ENCODE measurements around the gene SLITRK3.

SLITRK3 gene

GRCh38 chr3:165206454-165207266 lies 10.5 kb upstream of the SLITRK3 start:
- peak; percentile 67 for DNase-seq (ENCODE audit: low read depth)
- no peak overlapping the region for H3K4me3 ChIP-seq (ENCODE audit: low read depth, low read length)

GRCh38 chr3:165204445-165204844 lies 8.3 kb upstream of the SLITRK3 start:
- no peak overlapping the region for H3K4me3 ChIP-seq (ENCODE audit: low read depth, low read length)
- TF ChIP-seq MYC (IDR thresholded peaks at IDR 0.05; ENCODE audit: low read depth, low read length) (no peak), CTCF (IDR thresholded peaks at IDR 0.05; ENCODE audit: low read depth, low read length) (no peak), POLR2A (IDR thresholded peaks at IDR 0.05; ENCODE audit: extremely low read depth, insufficient read length) (no peak), MAX (IDR thresholded peaks at IDR 0.05; ENCODE audit: low read depth, low read length) (no peak)
- DNase-seq (ENCODE audit: low read depth) = no peak

More at GRCh38 chr3:165206454-165207266, 10.5 kb upstream of the SLITRK3 start:
- peak; percentile 85 for TF ChIP-seq CTCF (IDR thresholded peaks at IDR 0.05; ENCODE audit: low read depth, low read length)
- no peak for TF ChIP-seq MAX (IDR thresholded peaks at IDR 0.05; ENCODE audit: low read depth, low read length)
- no peak for TF ChIP-seq MYC (IDR thresholded peaks at IDR 0.05; ENCODE audit: low read depth, low read length)
- no peak for TF ChIP-seq POLR2A (IDR thresholded peaks at IDR 0.05; ENCODE audit: extremely low read depth, insufficient read length)

- TF ChIP-seq MAX (IDR thresholded peaks at IDR 0.05; ENCODE audit: low read depth, low read length) (no peak), CTCF (IDR thresholded peaks at IDR 0.05; ENCODE audit: low read depth, low read length) (no peak), POLR2A (IDR thresholded peaks at IDR 0.05; ENCODE audit: extremely low read depth, insufficient read length) (no peak), MYC (IDR thresholded peaks at IDR 0.05; ENCODE audit: low read depth, low read length) (no peak)
- H3K4me3 ChIP-seq (ENCODE audit: low read depth, low read length) = no peak overlapping the region
- no peak for DNase-seq (ENCODE audit: low read depth)
Observed at GRCh38 chr3:165202995-165203394, 6.8 kb upstream of the SLITRK3 start.

- TF ChIP-seq POLR2A (IDR thresholded peaks at IDR 0.05; ENCODE audit: extremely low read depth, insufficient read length) = no peak
- no peak for TF ChIP-seq MYC (IDR thresholded peaks at IDR 0.05; ENCODE audit: low read depth, low read length)
- TF ChIP-seq CTCF (IDR thresholded peaks at IDR 0.05; ENCODE audit: low read depth, low read length) = no peak
- TF ChIP-seq MAX (IDR thresholded peaks at IDR 0.05; ENCODE audit: low read depth, low read length) = no peak
- H3K4me3 ChIP-seq (ENCODE audit: low read depth, low read length) = no peak overlapping the region
- DNase-seq (ENCODE audit: low read depth) = no peak
Observed at GRCh38 chr3:165201964-165202363, 5.8 kb upstream of the SLITRK3 start.

GRCh38 chr3:165197481-165197800 lies 1.3 kb upstream of the SLITRK3 start:
- TF ChIP-seq CTCF (IDR thresholded peaks at IDR 0.05; ENCODE audit: low read depth, low read length) (no peak), MYC (IDR thresholded peaks at IDR 0.05; ENCODE audit: low read depth, low read length) (no peak)
- no peak overlapping the region for H3K4me3 ChIP-seq (ENCODE audit: low read depth, low read length)
- no peak for DNase-seq (ENCODE audit: low read depth)
